ENCODE results near the gene CCR7. TPM values are rescaled to one million over a fixed set of nuclear protein-coding genes. Genes with fewer than 3 reads are reported as not detected.

CCR7 gene
- total RNA-seq, 2 experiments from 2014 or later, result 260 to 274 TPM

- DNase-seq, result no peak
- Mint-ChIP-seq H3K4me1 (peaks cover 48% of the 10 kb centered on the region), H3K27ac (peak overlapping the region; percentile 83), H3K4me3 (peak overlapping the region; percentile 70), H3K27me3 (peaks cover 12% of the 10 kb centered on the region), H3K9me3 (peaks cover 5% of the 10 kb centered on the region), H3K36me3 (peaks cover 10% of the 10 kb centered on the region)
These were observed 48.0 kb downstream of the CCR7 start for GRCh38 chr17:40517286-40517662.

GRCh38 chr17:40516581-40517285 lies 48.5 kb downstream of the CCR7 start:
- Mint-ChIP-seq H3K36me3 (peaks cover 10% of the 10 kb centered on the region), H3K9me3 (peaks cover 5% of the 10 kb centered on the region), H3K4me3 (peak overlapping the region; percentile 70), H3K4me1 (peaks cover 47% of the 10 kb centered on the region), H3K27ac (peak overlapping the region; percentile 83), H3K27me3 (peaks cover 12% of the 10 kb centered on the region)
- DNase-seq, result peak; percentile 65

GRCh38 chr17:40515491-40516041 lies 49.7 kb downstream of the CCR7 start:
- Mint-ChIP-seq H3K4me1 (peaks cover 42% of the 10 kb centered on the region), H3K27me3 (peaks cover 12% of the 10 kb centered on the region), H3K36me3 (peaks cover 10% of the 10 kb centered on the region), H3K4me3 (peak overlapping the region; percentile 26), H3K9me3 (peaks cover 5% of the 10 kb centered on the region), H3K27ac (peak overlapping the region; percentile 83)
- no peak for DNase-seq

GRCh38 chr17:40515011-40515410 lies 50.3 kb downstream of the CCR7 start:
- no peak for DNase-seq
- Mint-ChIP-seq H3K9me3 (peaks cover 5% of the 10 kb centered on the region), H3K36me3 (peaks cover 10% of the 10 kb centered on the region), H3K4me1 (peaks cover 42% of the 10 kb centered on the region), H3K27me3 (peaks cover 12% of the 10 kb centered on the region), H3K4me3 (no peak overlapping the region), H3K27ac (no peak overlapping the region)

- H3K36me3 Mint-ChIP-seq, result peaks cover 10% of the 10 kb centered on the region
- H3K27me3 Mint-ChIP-seq, result peaks cover 12% of the 10 kb centered on the region
- H3K9me3 Mint-ChIP-seq, result peaks cover 5% of the 10 kb centered on the region
- H3K4me3 Mint-ChIP-seq, result no peak overlapping the region
- H3K27ac Mint-ChIP-seq, result no peak overlapping the region
- H3K4me1 Mint-ChIP-seq, result peaks cover 41% of the 10 kb centered on the region
- DNase-seq, result no peak
These were observed 51.0 kb downstream of the CCR7 start for GRCh38 chr17:40514013-40514875.

GRCh38 chr17:40511667-40512220 lies 53.5 kb downstream of the CCR7 start:
- Mint-ChIP-seq H3K27me3 (peaks cover 12% of the 10 kb centered on the region), H3K27ac (no peak overlapping the region), H3K36me3 (peaks cover 2% of the 10 kb centered on the region), H3K4me3 (no peak overlapping the region), H3K4me1 (peaks cover 23% of the 10 kb centered on the region), H3K9me3 (no peaks in the 10 kb centered on the region)
- DNase-seq, result no peak

GRCh38 chr17:40511136-40511535 lies 54.1 kb downstream of the CCR7 start:
- H3K4me3 Mint-ChIP-seq, result no peak overlapping the region
- peaks cover 12% of the 10 kb centered on the region for H3K27me3 Mint-ChIP-seq
- H3K9me3 Mint-ChIP-seq, result no peaks in the 10 kb centered on the region
- H3K27ac Mint-ChIP-seq, result no peak overlapping the region
- H3K36me3 Mint-ChIP-seq, result peaks cover 2% of the 10 kb centered on the region
- no peak for DNase-seq
- peaks cover 18% of the 10 kb centered on the region for H3K4me1 Mint-ChIP-seq

GRCh38 chr17:40510328-40510648 lies 55.0 kb downstream of the CCR7 start:
- Mint-ChIP-seq H3K4me1 (peaks cover 9% of the 10 kb centered on the region), H3K27me3 (peaks cover 12% of the 10 kb centered on the region), H3K9me3 (no peaks in the 10 kb centered on the region), H3K27ac (no peak overlapping the region), H3K4me3 (no peak overlapping the region), H3K36me3 (peaks cover 2% of the 10 kb centered on the region)
- DNase-seq, result no peak

GRCh38 chr17:40509626-40510327 lies 55.5 kb downstream of the CCR7 start:
- H3K36me3 Mint-ChIP-seq, result peaks cover 2% of the 10 kb centered on the region
- peaks cover 7% of the 10 kb centered on the region for H3K4me1 Mint-ChIP-seq
- peaks cover 12% of the 10 kb centered on the region for H3K27me3 Mint-ChIP-seq
- no peak for DNase-seq
- H3K27ac Mint-ChIP-seq, result no peak overlapping the region
- no peaks in the 10 kb centered on the region for H3K9me3 Mint-ChIP-seq
- H3K4me3 Mint-ChIP-seq, result no peak overlapping the region

GRCh38 chr17:40506786-40507185 lies 58.5 kb downstream of the CCR7 start:
- Mint-ChIP-seq H3K27ac (no peak overlapping the region), H3K27me3 (peaks cover 4% of the 10 kb centered on the region), H3K4me3 (no peak overlapping the region), H3K36me3 (no peaks in the 10 kb centered on the region), H3K4me1 (no peaks in the 10 kb centered on the region), H3K9me3 (no peaks in the 10 kb centered on the region)
- DNase-seq, result no peak

Other genes with a start within 250 kb of the CCR7 start
- gene GJD3, start 200.7 kb downstream of the CCR7 start, total RNA-seq, result not detected
- 100 to 1,000 TPM; 244 to 245 TPM for gene TOP2A, start 147.6 kb downstream of the CCR7 start, total RNA-seq
- 1 to 10 TPM; 5.6 to 6.5 TPM for gene IGFBP4, start 122.0 kb downstream of the CCR7 start, total RNA-seq
- 1 to 10 TPM; 7.3 to 7.6 TPM for gene TNS4, start 63.8 kb downstream of the CCR7 start, total RNA-seq
- gene SMARCE1, start 82.3 kb upstream of the CCR7 start, total RNA-seq, result 100 to 1,000 TPM; 107 to 118 TPM
- gene KRT222, start 99.7 kb upstream of the CCR7 start, total RNA-seq, result under 1 TPM in 1 of 2 experiments, not detected in 1; 0.22 TPM
- gene KRT24, start 138.3 kb upstream of the CCR7 start, total RNA-seq, result not detected
- not detected for gene KRT25, start 189.9 kb upstream of the CCR7 start, total RNA-seq
- gene KRT26, start 206.7 kb upstream of the CCR7 start, total RNA-seq, result not detected
- gene KRT27, start 217.1 kb upstream of the CCR7 start, total RNA-seq, result not detected
- not detected for gene KRT28, start 234.5 kb upstream of the CCR7 start, total RNA-seq

Measured in activated naive CD8-positive, alpha-beta T cell treated with anti-CD3 and anti-CD28 coated beads for 36 hours (primary cell).